Subcutaneous adipose tissue (tissue), 4 donors: ENCODE data around the gene CNOT1. TPM values are rescaled to one million over a fixed set of nuclear protein-coding genes. Genes with fewer than 3 reads are reported as not detected.

Source experiments
- total RNA-seq, 4 donors: library from RNA; depleted of rRNA; stranded (reverse); fragments of >200 nt; gene quantifications; one replicate each; pipeline ENCODE4 v1.1.0, GENCODE V29; 2016
- TF ChIP-seq, protein P1 (sequence below): fragments of 450-650 bp; IDR thresholded peaks from one replicate; pipeline ENCODE4 v1.5.1; 2016; ENCODE audit warnings: low read depth, mild to moderate bottlenecking, control low read depth, antibody characterized with exemption, moderate library complexity

The CNOT1 gene
- total RNA-seq, 4 donors from 2014 or later = 112 to 136 (median 113) TPM

DNA sequence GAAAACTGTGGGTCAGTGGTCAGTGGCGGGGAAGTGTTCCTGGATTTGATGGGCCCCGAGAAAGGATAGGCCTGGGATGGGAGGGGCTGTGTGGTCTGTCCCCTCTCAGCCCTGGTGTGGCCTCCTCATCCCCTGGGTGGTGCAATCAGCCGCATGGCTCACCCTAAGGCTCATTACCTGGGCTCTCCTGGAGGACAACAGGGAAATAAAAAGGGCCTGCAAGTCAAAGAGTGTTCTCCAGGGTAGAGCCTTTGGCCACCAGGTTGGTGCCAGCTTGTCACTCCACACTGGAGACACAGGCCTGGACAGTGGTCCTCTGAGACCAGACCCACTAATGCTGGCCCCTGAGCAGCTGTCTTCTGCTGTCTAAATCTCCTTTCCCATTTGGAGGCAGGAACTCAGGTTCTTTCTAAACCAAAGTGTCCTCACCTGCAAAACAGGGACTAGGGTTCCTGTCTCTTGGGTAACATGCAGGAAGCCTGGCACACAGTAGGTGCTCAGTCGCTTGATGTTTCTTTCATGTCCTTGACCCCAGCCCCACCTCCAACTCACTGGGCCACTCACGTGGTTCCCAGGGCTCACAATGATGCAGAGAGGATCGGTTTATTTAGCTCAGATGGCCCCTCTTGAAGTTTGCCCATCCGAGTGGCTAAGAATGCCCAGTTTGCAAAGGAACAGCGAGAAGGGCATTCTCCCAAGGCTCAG, 127.3 kb downstream of the CNOT1 start:
- TF ChIP-seq, protein P1, sequence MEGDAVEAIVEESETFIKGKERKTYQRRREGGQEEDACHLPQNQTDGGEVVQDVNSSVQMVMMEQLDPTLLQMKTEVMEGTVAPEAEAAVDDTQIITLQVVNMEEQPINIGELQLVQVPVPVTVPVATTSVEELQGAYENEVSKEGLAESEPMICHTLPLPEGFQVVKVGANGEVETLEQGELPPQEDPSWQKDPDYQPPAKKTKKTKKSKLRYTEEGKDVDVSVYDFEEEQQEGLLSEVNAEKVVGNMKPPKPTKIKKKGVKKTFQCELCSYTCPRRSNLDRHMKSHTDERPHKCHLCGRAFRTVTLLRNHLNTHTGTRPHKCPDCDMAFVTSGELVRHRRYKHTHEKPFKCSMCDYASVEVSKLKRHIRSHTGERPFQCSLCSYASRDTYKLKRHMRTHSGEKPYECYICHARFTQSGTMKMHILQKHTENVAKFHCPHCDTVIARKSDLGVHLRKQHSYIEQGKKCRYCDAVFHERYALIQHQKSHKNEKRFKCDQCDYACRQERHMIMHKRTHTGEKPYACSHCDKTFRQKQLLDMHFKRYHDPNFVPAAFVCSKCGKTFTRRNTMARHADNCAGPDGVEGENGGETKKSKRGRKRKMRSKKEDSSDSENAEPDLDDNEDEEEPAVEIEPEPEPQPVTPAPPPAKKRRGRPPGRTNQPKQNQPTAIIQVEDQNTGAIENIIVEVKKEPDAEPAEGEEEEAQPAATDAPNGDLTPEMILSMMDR = no peak

DNA sequence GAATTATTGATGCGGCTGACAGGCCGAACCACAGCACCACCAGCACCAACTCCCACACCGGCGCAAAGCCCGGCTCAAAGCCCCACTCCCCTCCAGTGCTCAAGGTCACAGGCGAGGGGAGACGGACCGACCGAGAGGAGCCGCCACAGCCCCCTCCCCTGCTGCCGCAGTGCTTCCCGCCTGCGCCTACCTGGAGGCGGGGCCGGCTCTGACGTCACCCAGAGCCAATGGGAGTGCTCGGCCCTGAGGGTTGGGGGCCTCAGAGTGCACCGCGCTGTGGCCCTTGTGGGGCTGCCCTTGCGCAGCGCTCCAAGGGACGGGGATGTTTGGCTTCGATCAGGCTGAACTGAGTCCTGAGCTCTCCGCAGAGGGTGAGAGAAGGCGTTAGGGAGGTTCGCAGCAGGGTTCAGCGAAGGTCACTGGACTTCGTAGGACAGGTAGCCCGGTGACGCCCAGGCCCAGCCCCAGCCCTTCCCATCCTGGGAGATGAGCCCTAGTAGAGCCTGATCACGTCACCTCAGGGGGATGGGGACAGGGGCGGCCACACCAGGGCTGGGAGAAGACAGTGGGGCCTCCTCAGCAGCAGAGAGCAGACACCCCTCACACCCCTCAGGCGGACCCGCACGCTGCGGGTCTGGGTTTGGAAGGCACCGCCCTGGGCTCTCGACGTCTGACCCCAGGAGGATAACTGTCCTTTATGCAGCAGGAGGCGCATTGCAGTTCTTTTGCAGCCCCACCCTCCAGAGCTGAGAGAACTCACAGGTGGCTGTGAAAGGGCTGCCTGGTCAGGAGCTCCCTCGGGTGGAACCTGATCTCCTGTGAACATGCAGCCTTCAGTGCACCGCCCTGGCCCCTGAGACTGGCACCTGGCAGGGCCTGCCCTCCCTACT, 128.1 kb downstream of the CNOT1 start:
- TF ChIP-seq, protein P1 = no peak

DNA sequence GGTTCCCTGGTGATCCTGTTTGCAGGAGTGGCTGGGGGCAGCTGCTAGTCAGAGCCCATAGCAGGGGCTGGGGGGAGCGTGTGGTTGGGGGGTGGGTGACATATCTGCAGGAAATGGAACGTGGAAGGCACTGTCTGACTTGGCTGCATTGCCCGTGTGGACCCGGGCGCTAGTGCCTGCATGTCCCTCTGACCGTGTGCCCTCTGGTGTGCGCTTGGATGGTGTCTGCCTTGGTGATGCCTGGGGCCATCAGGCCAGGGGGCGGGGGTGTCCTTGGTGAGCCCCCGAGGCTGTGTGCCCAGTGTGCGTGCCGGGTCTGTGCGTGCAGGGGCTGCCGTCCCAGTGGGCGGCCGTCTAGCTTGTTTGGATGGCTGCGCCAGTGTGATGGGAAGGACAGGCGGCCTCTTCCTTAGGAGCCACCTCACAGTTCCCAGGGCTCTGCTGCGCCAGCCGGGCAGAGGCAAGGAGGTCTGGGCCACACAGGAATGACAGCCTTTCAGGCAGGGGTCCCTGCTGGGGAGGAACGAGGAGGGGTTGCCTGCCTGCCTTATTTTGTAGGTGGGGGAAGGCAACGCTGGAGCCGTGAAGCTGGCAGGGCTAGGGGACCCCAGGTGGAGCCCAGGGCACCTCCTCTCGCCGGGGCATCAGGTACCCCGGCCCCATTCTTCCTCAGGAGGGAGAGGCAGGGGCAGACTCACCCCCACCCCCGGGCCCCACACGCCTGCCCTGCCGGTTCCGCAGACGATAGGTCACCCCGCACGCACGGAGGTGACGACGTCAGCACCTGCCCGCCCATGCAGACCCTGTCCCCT, 129.0 kb downstream of the CNOT1 start:
- TF ChIP-seq, protein P1 = no peak

DNA sequence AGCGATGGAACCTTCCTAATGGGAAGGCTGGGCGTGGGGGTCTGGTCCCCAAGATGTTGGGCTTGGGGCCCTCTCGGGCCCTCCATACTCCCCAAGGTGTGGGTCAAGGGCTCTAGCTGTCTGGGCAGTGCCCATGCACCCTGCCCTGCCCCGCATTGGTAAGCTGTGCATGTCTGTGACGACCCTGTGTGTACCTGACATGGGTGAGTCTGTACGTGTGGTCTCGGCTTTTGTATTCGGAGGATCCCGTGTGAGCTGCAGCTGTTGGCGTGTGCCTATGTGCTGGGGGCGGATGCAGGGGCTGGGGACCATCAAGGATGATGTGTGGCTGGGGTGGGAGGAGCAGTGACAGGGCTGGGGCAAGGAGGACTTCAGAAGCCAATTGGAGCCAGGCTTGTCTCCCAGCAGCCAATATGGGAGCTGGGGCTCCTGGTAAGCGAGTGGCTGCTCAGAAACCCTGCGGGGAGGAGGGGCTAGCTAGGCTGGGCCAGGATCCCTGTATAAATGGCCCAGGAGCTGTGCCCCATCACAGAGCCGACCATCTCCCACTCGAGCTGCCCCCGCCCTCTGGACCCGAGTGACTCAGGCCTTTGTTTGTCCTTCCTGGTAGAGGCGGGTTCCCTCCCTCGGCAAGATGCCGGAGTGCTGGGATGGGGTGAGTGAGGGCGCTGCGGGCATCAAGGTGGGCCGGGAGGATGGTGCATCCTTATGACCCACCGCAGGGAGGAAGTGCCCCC, 129.8 kb downstream of the CNOT1 start, which contains the start of gene NDRG4:
NDRG4 (plus strand) TSS at position 529 of the 737 bp plus-strand sequence; CDS start at position 635, 106 bp downstream.
- TF ChIP-seq, protein P1 = no peak

DNA sequence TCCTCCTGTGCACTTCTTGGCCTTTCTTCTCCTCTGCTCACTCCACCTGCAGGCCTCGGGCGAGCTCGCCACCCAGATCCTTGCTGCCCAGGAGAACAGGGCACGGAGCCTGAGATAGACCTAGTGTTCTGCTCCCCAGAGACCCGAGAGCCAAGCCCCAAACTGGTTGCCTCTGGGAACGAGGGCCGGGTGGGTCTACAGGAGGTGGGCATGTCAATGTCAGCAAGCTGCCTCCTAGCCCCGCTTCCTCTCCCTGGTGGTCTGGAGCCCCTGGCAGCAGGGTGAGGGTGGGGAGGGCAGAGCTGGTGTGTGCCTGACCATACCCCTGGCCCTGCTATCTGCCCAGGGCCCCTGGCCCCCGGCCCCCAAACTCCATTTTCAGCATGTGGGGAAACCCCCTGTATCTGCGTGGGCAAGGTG, 130.5 kb downstream of the CNOT1 start:
- TF ChIP-seq, protein P1 = no peak

DNA sequence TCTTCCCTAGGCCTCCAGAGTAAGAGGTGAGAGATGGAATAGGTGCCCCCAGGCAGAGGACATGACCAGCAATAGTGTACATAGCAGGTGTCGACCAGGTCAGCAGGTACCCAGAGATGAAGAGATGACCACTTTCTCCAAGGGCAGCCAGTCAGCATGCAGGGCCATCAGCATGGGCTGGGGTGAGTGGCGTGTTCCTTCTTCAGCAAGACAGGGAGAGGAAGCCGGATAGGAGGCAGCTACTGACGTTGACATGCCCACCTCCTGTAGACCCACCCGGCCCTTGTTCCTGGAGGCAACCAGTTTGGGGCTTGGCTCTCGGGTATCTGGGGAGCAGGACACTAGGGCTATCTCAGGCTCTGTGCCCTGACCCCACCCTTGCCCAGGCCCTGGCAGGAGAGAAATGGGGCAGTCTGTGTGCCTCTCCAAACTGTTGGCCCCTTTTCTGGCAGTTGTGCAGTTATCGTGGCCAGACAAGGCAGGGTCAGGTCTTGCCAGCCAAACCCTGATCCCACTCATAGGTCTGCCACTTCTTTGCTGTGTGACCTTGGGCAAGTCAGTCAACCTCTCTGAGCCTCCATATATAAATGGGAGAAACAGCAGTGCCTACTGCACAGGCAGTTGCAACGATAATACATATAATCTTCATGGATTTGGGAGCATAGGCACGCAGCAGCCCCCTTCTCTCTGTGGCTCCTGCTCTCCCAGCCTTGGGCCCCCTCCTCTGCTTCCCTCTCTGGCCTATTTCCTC, 131.1 kb downstream of the CNOT1 start:
- TF ChIP-seq, protein P1 = no peak
